KOPT-K1 (cell line): Measurements from ENCODE around the gene LRTM2.

Experiments used
- H3K27ac ChIP-seq: fragments of 200-600 bp; sonication (generic); 2 replicates; pipeline ENCODE4 v1.5.1; 2016; ENCODE audit warnings: antibody characterized with exemption, mild to moderate bottlenecking, low read depth, low read length; ENCODE audit not compliant: poor library complexity, severe bottlenecking
- H3K36me3 ChIP-seq: fragments of 200-600 bp; sonication (generic); 2 replicates; pipeline ENCODE4 v1.5.1; 2017; ENCODE audit warnings: antibody characterized with exemption, mild to moderate bottlenecking, low read length, moderate library complexity; ENCODE audit not compliant: insufficient read depth
- H3K9me3 ChIP-seq: fragments of 200-600 bp; sonication (generic); 2 replicates; pipeline ENCODE4 v1.5.1; 2017; ENCODE audit warnings: antibody characterized with exemption, low read length, mild to moderate bottlenecking; ENCODE audit not compliant: insufficient read depth, poor library complexity, severe bottlenecking

The LRTM2 gene

GRCh38 chr12:1881936-1882335 is 61.6 kb downstream of the LRTM2 start:
- H3K9me3 ChIP-seq = peaks cover 5% of the 10 kb centered on the region
- no peak overlapping the region for H3K27ac ChIP-seq
- H3K36me3 ChIP-seq = no peaks in the 10 kb centered on the region

GRCh38 chr12:1882405-1882804 is 62.0 kb downstream of the LRTM2 start:
- Histone ChIP-seq H3K9me3 (peaks cover 5% of the 10 kb centered on the region), H3K36me3 (no peaks in the 10 kb centered on the region), H3K27ac (no peak overlapping the region)

GRCh38 chr12:1882850-1883470 is 62.6 kb downstream of the LRTM2 start:
- Histone ChIP-seq H3K9me3 (peaks cover 5% of the 10 kb centered on the region), H3K27ac (no peak overlapping the region), H3K36me3 (no peaks in the 10 kb centered on the region)

GRCh38 chr12:1883513-1883912 is 63.1 kb downstream of the LRTM2 start:
- Histone ChIP-seq H3K27ac (no peak overlapping the region), H3K36me3 (no peaks in the 10 kb centered on the region), H3K9me3 (peaks cover 5% of the 10 kb centered on the region)

- Histone ChIP-seq H3K36me3 (no peaks in the 10 kb centered on the region), H3K27ac (no peak overlapping the region), H3K9me3 (peaks cover 5% of the 10 kb centered on the region)
Measured at GRCh38 chr12:1884651-1885050, 64.3 kb downstream of the LRTM2 start.

GRCh38 chr12:1885082-1885596 is 64.8 kb downstream of the LRTM2 start:
- Histone ChIP-seq H3K36me3 (no peaks in the 10 kb centered on the region), H3K9me3 (peaks cover 7% of the 10 kb centered on the region), H3K27ac (no peak overlapping the region)

GRCh38 chr12:1885599-1886245 is 65.4 kb downstream of the LRTM2 start:
- Histone ChIP-seq H3K27ac (no peak overlapping the region), H3K9me3 (peaks cover 13% of the 10 kb centered on the region), H3K36me3 (no peaks in the 10 kb centered on the region)
